Esophagus muscularis mucosa (tissue), 3 donors: ENCODE measurements around the gene PRKN.

ENCODE experiments used
- POLR2A ChIP-seq: fragments of 450-650 bp; IDR thresholded peaks from one replicate; pipeline ENCODE4 v1.6.1; 2017; ENCODE audit warnings: antibody characterized with exemption, moderate library complexity, mild to moderate bottlenecking, low read depth
- POLR2AphosphoS5 ChIP-seq, 2 donors: sonication (generic); formaldehyde crosslinking; IDR thresholded peaks; one replicate each; pipeline ENCODE4 v1.6.1; 2017; ENCODE audit warnings: antibody characterized with exemption in 2 of 2
- TF ChIP-seq, protein P1 (sequence below), 3 experiments: fragments of 200-600 bp in 2 of 3; fragments of 450-650 bp in 1 of 3; sonication (generic) in 2 of 3; IDR thresholded peaks; one replicate each; pipeline ENCODE4 v1.5.1; 2017 to 2019; ENCODE audit warnings: antibody characterized with exemption in 3 of 3, mild to moderate bottlenecking in 2 of 3, moderate library complexity in 1 of 3

DNA sequence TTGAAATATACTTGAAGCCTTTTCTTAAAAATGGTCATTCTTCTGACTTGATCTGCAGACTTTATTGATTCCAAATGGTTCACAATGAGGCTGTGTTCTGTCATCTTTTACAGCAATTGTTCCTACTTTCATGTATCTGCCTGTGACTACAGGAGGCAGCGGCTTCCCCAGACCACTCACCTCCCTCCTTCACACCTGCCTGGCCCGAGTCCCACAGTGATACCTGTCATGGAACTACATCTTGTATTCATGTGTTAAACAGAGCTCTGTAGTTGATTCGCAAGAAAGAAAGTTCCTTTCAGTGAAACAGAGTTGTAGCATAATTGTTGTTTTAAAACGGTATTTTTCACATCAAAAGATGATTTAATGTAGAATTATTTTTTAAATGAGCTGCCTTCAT is 780.2 kb downstream of the PRKN start:
- TF ChIP-seq, protein P1, sequence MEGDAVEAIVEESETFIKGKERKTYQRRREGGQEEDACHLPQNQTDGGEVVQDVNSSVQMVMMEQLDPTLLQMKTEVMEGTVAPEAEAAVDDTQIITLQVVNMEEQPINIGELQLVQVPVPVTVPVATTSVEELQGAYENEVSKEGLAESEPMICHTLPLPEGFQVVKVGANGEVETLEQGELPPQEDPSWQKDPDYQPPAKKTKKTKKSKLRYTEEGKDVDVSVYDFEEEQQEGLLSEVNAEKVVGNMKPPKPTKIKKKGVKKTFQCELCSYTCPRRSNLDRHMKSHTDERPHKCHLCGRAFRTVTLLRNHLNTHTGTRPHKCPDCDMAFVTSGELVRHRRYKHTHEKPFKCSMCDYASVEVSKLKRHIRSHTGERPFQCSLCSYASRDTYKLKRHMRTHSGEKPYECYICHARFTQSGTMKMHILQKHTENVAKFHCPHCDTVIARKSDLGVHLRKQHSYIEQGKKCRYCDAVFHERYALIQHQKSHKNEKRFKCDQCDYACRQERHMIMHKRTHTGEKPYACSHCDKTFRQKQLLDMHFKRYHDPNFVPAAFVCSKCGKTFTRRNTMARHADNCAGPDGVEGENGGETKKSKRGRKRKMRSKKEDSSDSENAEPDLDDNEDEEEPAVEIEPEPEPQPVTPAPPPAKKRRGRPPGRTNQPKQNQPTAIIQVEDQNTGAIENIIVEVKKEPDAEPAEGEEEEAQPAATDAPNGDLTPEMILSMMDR (IDR thresholded peaks at IDR 0.05) = no peak
- TF ChIP-seq POLR2AphosphoS5 (IDR thresholded peaks at IDR 0.05) (no peak), POLR2A (no peak)
